Activated B cell treated with CpG ODN at 0.5 μM for 24 hours (primary cell): ENCODE data around the gene STARD3NL. TPM values are rescaled to one million over a fixed set of nuclear protein-coding genes. Genes with fewer than 3 reads are reported as not detected.
A peak's percentile ranks its signal among the peaks of the same experiment; 100 is the strongest.

Source experiments
- ATAC-seq: fragments of 200-7000 bp; cut with Tn5 transposase; one replicate; pipeline ENCODE4 v1.10.0; 2021; ENCODE audit warnings: low read depth, mild to moderate bottlenecking, moderate library complexity
- CTCF ChIA-PET: fragments of 350-600 bp; sonication (Branson Sonifier 250); formaldehyde crosslinking; loops from one replicate; lab custom pipeline; 2021; ENCODE audit warnings: antibody characterized with exemption; lab: Charles Lee
- POLR2A ChIA-PET: fragments of 350-600 bp; sonication (Branson Sonifier 250); formaldehyde crosslinking; loops from one replicate; lab custom pipeline; 2021; ENCODE audit warnings: antibody characterized with exemption; lab: Charles Lee
- DNase-seq: peaks from one replicate; pipeline ENCODE4 v3.0.0; 2022
- H3K27ac Mint-ChIP-seq: one replicate; pipeline ENCODE4 v1.8.0; 2020; ENCODE audit warnings: mixed read lengths
- H3K27me3 Mint-ChIP-seq: one replicate; pipeline ENCODE4 v1.8.0; 2021; ENCODE audit warnings: mixed read lengths
- H3K36me3 Mint-ChIP-seq: one replicate; pipeline ENCODE4 v1.8.0; 2021; ENCODE audit warnings: low read depth, mixed read lengths
- H3K4me1 Mint-ChIP-seq: one replicate; pipeline ENCODE4 v1.8.0; 2021; ENCODE audit warnings: mixed read lengths
- H3K4me3 Mint-ChIP-seq: one replicate; pipeline ENCODE4 v1.8.0; 2020; ENCODE audit warnings: mild to moderate bottlenecking, mixed read lengths
- H3K9me3 Mint-ChIP-seq: one replicate; pipeline ENCODE4 v1.8.0; 2020; ENCODE audit warnings: mixed read lengths
- intact Hi-C: fragments of 100-400 bp; cut with micrococcal nuclease; formaldehyde crosslinking; loops from one replicate; pipeline ENCODE4 v1.15.1; 2024
- total RNA-seq: library from RNA; stranded (reverse); gene quantifications from 2 replicates; pipeline ENCODE4 v1.2.3, GENCODE V29; 2022
- TF ChIP-seq, protein P1 (sequence below): fragments of 200-600 bp; IDR thresholded peaks from one replicate; pipeline ENCODE4 v1.8.0; 2022; ENCODE audit warnings: antibody characterized with exemption, mild to moderate bottlenecking

Gene STARD3NL
- total RNA-seq, 1 donor from 2014 or later, result 16.2 TPM

DNA sequence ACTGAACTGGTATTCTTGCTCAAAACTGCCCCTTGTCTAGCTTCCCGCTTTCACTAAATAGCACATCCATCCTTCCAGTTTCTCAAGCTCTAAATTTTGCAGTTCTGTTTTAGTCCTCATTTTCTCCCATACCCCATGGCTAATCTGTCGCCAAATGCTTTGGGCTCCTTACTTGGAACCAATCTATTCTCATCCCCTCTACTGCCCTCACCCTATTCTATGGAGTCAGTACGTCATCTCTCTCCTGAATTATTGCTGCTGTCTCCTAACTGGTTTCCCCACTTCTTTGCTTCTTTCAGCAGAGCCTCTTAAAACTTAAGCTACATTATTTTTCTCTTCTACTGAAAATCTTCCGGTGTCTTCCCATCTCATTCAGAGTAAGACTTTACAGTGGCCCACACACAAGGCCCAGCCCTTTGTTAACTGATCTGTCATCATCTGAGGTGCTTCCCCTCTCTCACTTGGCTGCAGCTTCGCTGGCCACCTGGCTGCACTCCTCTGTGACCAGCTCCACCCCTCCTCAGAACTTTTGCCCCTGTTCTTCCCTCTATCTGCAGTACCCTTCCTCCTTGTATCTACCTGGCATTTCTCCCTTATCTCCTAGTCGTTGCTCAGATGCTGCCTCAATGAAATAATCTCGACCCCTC is 9.9 kb downstream of the STARD3NL start:
- ATAC-seq, result peak; percentile 80
- H3K27me3 Mint-ChIP-seq, result no peaks in the 10 kb centered on the region
- no peak overlapping the region for H3K4me3 Mint-ChIP-seq
- peaks cover 14% of the 10 kb centered on the region for H3K36me3 Mint-ChIP-seq
- H3K9me3 Mint-ChIP-seq, result no peaks in the 10 kb centered on the region
- POLR2A ChIA-PET, result interaction anchor here (1.3 kb wide), 1 partner anchor 10 kb away, joined by 3 read pairs; the partner anchor contains the start of gene STARD3NL
- DNase-seq, result no peak
- TF ChIP-seq, protein P1, sequence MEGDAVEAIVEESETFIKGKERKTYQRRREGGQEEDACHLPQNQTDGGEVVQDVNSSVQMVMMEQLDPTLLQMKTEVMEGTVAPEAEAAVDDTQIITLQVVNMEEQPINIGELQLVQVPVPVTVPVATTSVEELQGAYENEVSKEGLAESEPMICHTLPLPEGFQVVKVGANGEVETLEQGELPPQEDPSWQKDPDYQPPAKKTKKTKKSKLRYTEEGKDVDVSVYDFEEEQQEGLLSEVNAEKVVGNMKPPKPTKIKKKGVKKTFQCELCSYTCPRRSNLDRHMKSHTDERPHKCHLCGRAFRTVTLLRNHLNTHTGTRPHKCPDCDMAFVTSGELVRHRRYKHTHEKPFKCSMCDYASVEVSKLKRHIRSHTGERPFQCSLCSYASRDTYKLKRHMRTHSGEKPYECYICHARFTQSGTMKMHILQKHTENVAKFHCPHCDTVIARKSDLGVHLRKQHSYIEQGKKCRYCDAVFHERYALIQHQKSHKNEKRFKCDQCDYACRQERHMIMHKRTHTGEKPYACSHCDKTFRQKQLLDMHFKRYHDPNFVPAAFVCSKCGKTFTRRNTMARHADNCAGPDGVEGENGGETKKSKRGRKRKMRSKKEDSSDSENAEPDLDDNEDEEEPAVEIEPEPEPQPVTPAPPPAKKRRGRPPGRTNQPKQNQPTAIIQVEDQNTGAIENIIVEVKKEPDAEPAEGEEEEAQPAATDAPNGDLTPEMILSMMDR, result no peak
- peaks cover 73% of the 10 kb centered on the region for H3K4me1 Mint-ChIP-seq
- H3K27ac Mint-ChIP-seq, result peak overlapping the region; percentile 32
- intact Hi-C loops, result loop anchor here (2.0 kb wide), 1 partner anchor 15 kb away; no protein-coding TSS in a partner anchor
- CTCF ChIA-PET, result interaction anchor here (0.8 kb wide), 1 partner anchor 27 kb away, joined by 3 read pairs; no protein-coding TSS in a partner anchor

DNA sequence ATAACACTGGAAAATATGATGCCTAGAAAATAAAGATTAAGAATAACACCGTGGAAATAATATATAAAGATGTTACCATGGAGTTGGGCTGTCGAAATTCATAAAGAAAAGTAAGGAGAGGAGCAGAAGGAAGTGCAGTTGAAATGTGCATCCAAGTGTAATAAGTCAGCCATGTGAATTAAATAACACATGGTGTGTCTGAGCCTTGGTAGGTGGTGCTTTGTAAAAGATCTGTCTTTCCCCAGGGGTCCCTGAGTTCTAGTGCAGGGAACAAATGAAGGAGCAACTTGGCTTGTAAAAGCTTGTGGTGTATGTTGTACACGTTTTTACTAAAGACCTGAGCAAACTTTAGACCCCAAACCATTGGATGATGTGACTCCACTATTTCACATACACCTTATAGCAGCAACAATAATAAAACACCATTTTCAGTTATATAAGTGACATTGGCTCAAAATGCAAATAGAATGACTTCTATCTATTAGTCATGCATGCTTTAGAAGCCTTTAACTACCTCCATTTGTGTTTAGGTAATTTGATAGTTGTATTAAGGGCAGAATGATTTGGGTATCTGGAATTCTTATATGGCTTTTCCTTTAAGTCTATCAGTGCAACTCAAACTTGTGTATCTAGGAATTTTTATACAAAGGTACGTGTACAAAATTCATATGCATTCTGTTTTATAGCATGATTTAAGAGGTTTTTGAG is 11.3 kb downstream of the STARD3NL start:
- Mint-ChIP-seq H3K36me3 (peaks cover 12% of the 10 kb centered on the region), H3K9me3 (no peaks in the 10 kb centered on the region), H3K27ac (no peak overlapping the region), H3K4me3 (no peak overlapping the region), H3K4me1 (peaks cover 68% of the 10 kb centered on the region), H3K27me3 (no peaks in the 10 kb centered on the region)
- CTCF ChIA-PET, result no interaction called here
- no peak for ATAC-seq
- TF ChIP-seq, protein P1, result no peak
- POLR2A ChIA-PET, result no interaction called here
- intact Hi-C loops, result loop anchor here (2.0 kb wide), 1 partner anchor 17 kb away; no protein-coding TSS in a partner anchor
- no peak for DNase-seq

DNA sequence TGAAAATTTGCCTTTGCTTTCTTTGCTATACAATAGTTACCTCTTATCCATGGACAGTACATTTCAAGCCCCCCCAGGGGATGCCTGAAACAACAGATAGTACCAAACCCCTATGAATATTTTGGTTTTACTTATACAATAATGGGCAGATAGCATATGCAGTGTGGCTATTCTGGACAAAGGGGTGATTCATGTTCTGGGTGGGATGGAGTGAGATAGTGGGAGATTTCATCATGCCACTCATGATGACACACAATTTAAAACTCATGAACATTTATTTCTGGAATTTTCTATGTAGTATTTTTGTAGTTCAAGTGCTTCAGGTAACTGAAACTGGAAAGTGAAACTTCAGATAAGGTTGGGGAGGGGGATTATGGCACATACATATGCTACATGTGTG is 12.0 kb downstream of the STARD3NL start:
- H3K27me3 Mint-ChIP-seq, result no peaks in the 10 kb centered on the region
- H3K9me3 Mint-ChIP-seq, result no peaks in the 10 kb centered on the region
- no peak for ATAC-seq
- no peak overlapping the region for H3K4me3 Mint-ChIP-seq
- H3K27ac Mint-ChIP-seq, result no peak overlapping the region
- ChIA-PET POLR2A (no interaction called here), CTCF (no interaction called here)
- H3K36me3 Mint-ChIP-seq, result peaks cover 9% of the 10 kb centered on the region
- TF ChIP-seq, protein P1, result no peak
- DNase-seq, result no peak
- intact Hi-C loops, result no loop called here
- peaks cover 66% of the 10 kb centered on the region for H3K4me1 Mint-ChIP-seq

DNA sequence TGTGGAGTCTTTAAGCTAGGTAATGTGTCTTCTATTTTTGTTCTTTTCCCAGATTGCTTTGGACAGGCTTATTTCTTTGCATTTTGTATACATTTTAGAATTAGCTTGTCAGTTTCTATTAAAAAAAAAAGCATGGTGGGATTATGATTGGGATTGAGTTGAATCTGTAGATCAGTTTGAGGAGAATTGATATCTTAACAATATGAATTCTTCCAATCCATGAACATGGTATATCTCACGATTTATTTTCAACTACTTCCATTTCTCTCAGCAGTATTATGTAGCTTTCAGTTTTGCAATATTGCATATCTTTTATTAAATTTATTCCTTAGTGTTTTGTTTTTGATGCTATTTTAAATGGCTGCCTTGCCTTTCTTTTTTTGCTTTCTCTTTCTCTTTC is 13.7 kb downstream of the STARD3NL start:
- H3K4me3 Mint-ChIP-seq, result no peak overlapping the region

DNA sequence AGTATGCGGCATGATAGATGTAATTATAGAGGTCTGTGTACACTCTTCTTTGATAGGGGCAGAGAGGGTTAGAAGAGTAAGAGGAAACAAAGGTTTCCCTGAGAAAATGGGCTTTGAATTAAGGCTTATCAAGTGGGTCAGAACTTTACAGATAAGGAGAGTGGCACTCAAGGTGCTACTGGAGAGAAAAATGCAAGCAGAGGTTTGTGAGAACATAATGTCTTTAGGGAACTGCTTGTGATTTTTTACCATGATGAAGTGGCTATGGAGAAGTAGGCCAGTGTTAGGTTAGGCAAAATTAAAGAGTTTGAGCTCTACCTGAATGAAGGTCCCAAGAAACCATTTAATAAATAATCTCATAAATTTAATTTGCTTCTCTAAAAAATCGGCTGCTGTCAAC is 14.3 kb downstream of the STARD3NL start:
- ChIA-PET POLR2A (no interaction called here), CTCF (no interaction called here)
- Mint-ChIP-seq H3K4me1 (peaks cover 55% of the 10 kb centered on the region), H3K9me3 (no peaks in the 10 kb centered on the region), H3K36me3 (peaks cover 8% of the 10 kb centered on the region), H3K27me3 (no peaks in the 10 kb centered on the region), H3K27ac (no peak overlapping the region), H3K4me3 (no peak overlapping the region)
- TF ChIP-seq, protein P1, result no peak
- no peak for ATAC-seq
- DNase-seq, result no peak
- intact Hi-C loops, result no loop called here

More for the DNA sequence above, 13.7 kb downstream of the STARD3NL start:
- peaks cover 8% of the 10 kb centered on the region for H3K36me3 Mint-ChIP-seq
- ATAC-seq, result no peak
- ChIA-PET POLR2A (no interaction called here), CTCF (no interaction called here)
- H3K27ac Mint-ChIP-seq, result no peak overlapping the region
- H3K4me1 Mint-ChIP-seq, result peaks cover 57% of the 10 kb centered on the region
- no peak for DNase-seq
- intact Hi-C loops, result no loop called here
- no peaks in the 10 kb centered on the region for H3K9me3 Mint-ChIP-seq
- TF ChIP-seq, protein P1, result no peak
- H3K27me3 Mint-ChIP-seq, result no peaks in the 10 kb centered on the region
